GM12878 (cell line): ENCODE results near the gene SRF. TPM values are rescaled to one million over a fixed set of nuclear protein-coding genes. Genes with fewer than 3 reads are reported as not detected.

ENCODE experiments used
- ATAC-seq: fragments of 200-7000 bp; cut with Tn5 transposase; 3 replicates; pipeline ENCODE4 v1.9.1; 2020; ENCODE audit warnings: mild to moderate bottlenecking, moderate library complexity
- BruUV-seq: library from RNA; stranded (reverse); fragments of 400-500 nt; replicated peaks from 2 replicates; lab custom pipeline; 2021; lab: Mats Ljungman, UMichigan
- CTCF ChIA-PET: fragments of 300-600 bp; sonication (Branson Sonifier 250); formaldehyde crosslinking; extraction: SDS; loops from one replicate; lab custom pipeline; 2021; ENCODE audit warnings: inconsistent platforms; lab: Yijun Ruan, JAX
- POLR2A ChIA-PET: fragments of 350-600 bp; formaldehyde crosslinking; extraction: SDS; loops from one replicate; lab custom pipeline; 2021; ENCODE audit warnings: inconsistent platforms; lab: Charles Lee
- RAD21 ChIA-PET: fragments of 300-600 bp; sonication (Branson Sonifier 250); formaldehyde crosslinking; loops from one replicate; lab custom pipeline; 2023; ENCODE audit warnings: antibody characterized with exemption; ENCODE audit not compliant: unreplicated experiment; lab: Charles Lee
- SMC1A ChIA-PET: fragments of 300-600 bp; sonication (Branson Sonifier 250); formaldehyde crosslinking; loops from one replicate; lab custom pipeline; 2023; ENCODE audit not compliant: unreplicated experiment, uncharacterized antibody; lab: Charles Lee
- DNase-seq: peaks from one replicate; pipeline ENCODE4 v3.0.0-alpha.2; 2011; ENCODE audit warnings: low read depth, low spot score
- FAIRE-seq: peaks from 3 replicates; lab custom pipeline; 2011; peaks lifted over from hg19 to GRCh38; lab: Jason Lieb, UNC
- H2AFZ ChIP-seq: 2 replicates; pipeline ENCODE4 v1.6.0; 2011; ENCODE audit warnings: low read depth, low read length, control low read depth; ENCODE audit not compliant: control insufficient read depth
- H3K27ac ChIP-seq: 2 replicates; pipeline ENCODE4 v1.5.1; 2011; ENCODE audit warnings: control low read depth; ENCODE audit not compliant: control insufficient read depth, insufficient read depth
- H3K27me3 ChIP-seq, 2 experiments: replicated peaks in 1 of 2; 2 replicates each; pipeline versions ENCODE4 v1.6.0 to v1.6.1; 2011; ENCODE audit warnings: low read length in 1 of 2; ENCODE audit not compliant: control insufficient read depth in 2 of 2, insufficient read depth in 2 of 2
- H3K36me3 ChIP-seq, 2 experiments: 2 replicates each; pipeline ENCODE4 v1.5.1; 2011; ENCODE audit warnings: low read length in 1 of 2; ENCODE audit not compliant: control insufficient read depth in 2 of 2, insufficient read depth in 2 of 2
- H3K4me1 ChIP-seq: 2 replicates; pipeline ENCODE4 v1.6.1; 2011; ENCODE audit warnings: mild to moderate bottlenecking, low read length, moderate library complexity, mixed read lengths; ENCODE audit not compliant: control insufficient read depth, insufficient read depth
- H3K4me2 ChIP-seq: 2 replicates; pipeline ENCODE4 v1.6.0; 2011; ENCODE audit warnings: control low read depth; ENCODE audit not compliant: control insufficient read depth, insufficient read depth
- H3K4me3 ChIP-seq: fragments of 200-600 bp; sonication (generic); 2 replicates; pipeline ENCODE4 v1.5.1; 2016
- H3K79me2 ChIP-seq: 2 replicates; pipeline ENCODE4 v1.6.0; 2011; ENCODE audit warnings: low read length; ENCODE audit not compliant: control insufficient read depth, insufficient read depth
- H3K9ac ChIP-seq: 2 replicates; pipeline ENCODE4 v1.8.0; 2011; ENCODE audit warnings: low read length, control low read depth, mixed read lengths; ENCODE audit not compliant: control insufficient read depth, insufficient read depth
- H3K9me3 ChIP-seq: replicated peaks from 3 replicates; pipeline ENCODE4 v1.5.1; 2011; ENCODE audit warnings: mild to moderate bottlenecking, low read length; ENCODE audit not compliant: control insufficient read depth, insufficient read depth
- H4K20me1 ChIP-seq: 2 replicates; pipeline ENCODE4 v1.6.0; 2011; ENCODE audit not compliant: control insufficient read depth, insufficient read depth
- CHD1 ChIP-seq: IDR thresholded peaks from 2 replicates; pipeline ENCODE4 v1.6.1; 2012; ENCODE audit warnings: low read depth, low read length, improper control_type of control experiment
- FOXK2 ChIP-seq: fragments of 450-650 bp; IDR thresholded peaks from 2 replicates; pipeline ENCODE4 v1.6.1; 2017; ENCODE audit warnings: mild to moderate bottlenecking, moderate library complexity
- MXI1 ChIP-seq: fragments of 150-350 bp; IDR thresholded peaks from 2 replicates; pipeline ENCODE4 v1.6.1; 2011; ENCODE audit warnings: low read depth, mild to moderate bottlenecking, inconsistent platforms, low read length, improper control_type of control experiment
- PML ChIP-seq: IDR thresholded peaks from 2 replicates; pipeline ENCODE4 v1.6.1; 2012; ENCODE audit warnings: low read length, inconsistent platforms
- POLR2AphosphoS2 ChIP-seq: IDR thresholded peaks from 2 replicates; pipeline ENCODE4 v1.6.1; 2011; ENCODE audit warnings: low read depth, mild to moderate bottlenecking, low read length, improper control_type of control experiment, moderate library complexity
- RELA ChIP-seq: fragments of 450-650 bp; IDR thresholded peaks from 2 replicates; pipeline ENCODE4 v1.8.0; 2014; ENCODE audit warnings: borderline replicate concordance; ENCODE audit not compliant: partially characterized antibody
- RELB ChIP-seq: fragments of 450-650 bp; IDR thresholded peaks from 2 replicates; pipeline ENCODE4 v1.6.1; 2017; ENCODE audit warnings: low read depth, mild to moderate bottlenecking, moderate library complexity
- STAT3 ChIP-seq: IDR thresholded peaks from 2 replicates; pipeline ENCODE4 v1.6.1; 2011; ENCODE audit warnings: low read depth, low read length, improper control_type of control experiment
- ZBTB33 ChIP-seq: fragments of 450-650 bp; IDR thresholded peaks from 2 replicates; pipeline ENCODE4 v1.6.1; 2017; ENCODE audit warnings: mild to moderate bottlenecking
- ZNF217 ChIP-seq: fragments of 450-650 bp; IDR thresholded peaks from 2 replicates; pipeline ENCODE4 v1.6.1; 2017; ENCODE audit warnings: antibody characterized with exemption, mild to moderate bottlenecking
- ZNF24 ChIP-seq: fragments of 450-650 bp; IDR thresholded peaks from 2 replicates; pipeline ENCODE4 v1.6.1; 2017; ENCODE audit warnings: antibody characterized with exemption, mild to moderate bottlenecking
- WGBS: methylation state at CpG from one replicate; pipeline ENCODE4 v1.1.6; 2016; ENCODE audit warnings: low lambda C conversion rate; ENCODE audit not compliant: insufficient replicate concordance, insufficient coverage; ENCODE audit errors: missing lambda C conversion rate; 5-methylcytosine and 5-hydroxymethylcytosine counted together
- in situ Hi-C: fragments of 300-500 bp; cut with MboI; formaldehyde crosslinking; loops from 9 replicates; pipeline ENCODE4 v1.14.3; 2018; ENCODE audit warnings: mixed read lengths
- intact Hi-C: fragments of 100-400 bp; cut with micrococcal nuclease; formaldehyde crosslinking; loops from one replicate; pipeline ENCODE4 v1.14.2; 2022; ENCODE audit not compliant: unreplicated experiment
- polyA plus RNA-seq, 11 experiments: library from polyadenylated mRNA; depleted of rRNA in 4 of 11; unstranded in 6 of 11; stranded (reverse) in 5 of 11; fragments of >200 nt; fragmentation: Nextera tagmentation in 4 of 11; fragmentation: Illumina TruSeq in 1 of 11; extraction: Ambion mirVana in 4 of 11; extraction: Trizol in 1 of 11; gene quantifications; 1 replicate in 1 of 11; 2 replicates in 10 of 11; pipeline versions ENCODE4 v1.2.1 to v1.2.3, GENCODE V29; 2011 to 2016; ENCODE audit warnings: inconsistent platforms in 2 of 11, missing spikeins in 2 of 11, low read depth in 1 of 11
- total RNA-seq, 4 experiments: library from RNA; depleted of rRNA in 3 of 4; stranded (reverse); fragments of >200 nt in 3 of 4; fragmentation: Illumina TruSeq in 1 of 4; extraction: Trizol in 1 of 4; gene quantifications; 2 replicates each; pipeline versions ENCODE4 v1.2.1 to v1.2.3, GENCODE V29; 2013 to 2021
- TF ChIP-seq, protein P1 (sequence below): IDR thresholded peaks from 2 replicates; pipeline ENCODE4 v1.6.1; 2011; ENCODE audit warnings: mild to moderate bottlenecking, low read depth, low read length, moderate library complexity; ENCODE audit not compliant: insufficient replicate concordance

Gene SRF
- total and polyA plus RNA-seq, 10 of the 15 experiments (the other 5 are each of a cell fraction or from before 2014, with no cell fraction given), result 2.3 to 56.3 (median 28.2) TPM

DNA sequence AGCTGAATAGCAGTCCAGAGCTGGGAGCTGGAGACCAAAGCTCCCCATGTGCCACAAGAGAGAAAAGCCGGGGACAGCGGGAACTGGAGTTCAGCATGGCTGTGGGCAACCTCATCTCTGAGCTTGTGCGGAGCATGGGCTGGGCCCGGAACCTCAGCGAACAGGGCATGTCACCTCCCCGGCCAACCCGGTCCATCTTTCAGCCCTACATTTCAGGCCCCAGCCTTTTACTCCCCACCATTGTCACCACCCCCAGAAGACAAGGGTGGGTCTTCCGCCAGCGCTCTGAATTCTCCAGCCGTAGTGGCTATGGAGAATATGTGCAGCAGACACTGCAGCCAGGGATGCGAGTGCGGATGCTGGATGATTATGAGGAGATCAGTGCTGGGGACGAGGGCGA, 14.9 kb downstream of the SRF start:
- no peaks in the 10 kb centered on the region for H4K20me1 ChIP-seq
- no peak for FAIRE-seq
- 99% methylated on average over 14 of the region's 14 CpGs for WGBS
- H3K4me2 ChIP-seq, result no peak overlapping the region
- H3K9ac ChIP-seq, result no peak overlapping the region
- DNase-seq, result no peak
- SMC1A ChIA-PET, result no interaction called here
- BruUV-seq, result no TSS peak
- in situ Hi-C loops, result no loop called here
- no peak for TF ChIP-seq MXI1
- TF ChIP-seq STAT3, result no peak
- TF ChIP-seq CHD1, result no peak
- TF ChIP-seq POLR2AphosphoS2, result no peak
- TF ChIP-seq FOXK2, result no peak
- no peak for TF ChIP-seq ZNF217
- TF ChIP-seq, protein P1, sequence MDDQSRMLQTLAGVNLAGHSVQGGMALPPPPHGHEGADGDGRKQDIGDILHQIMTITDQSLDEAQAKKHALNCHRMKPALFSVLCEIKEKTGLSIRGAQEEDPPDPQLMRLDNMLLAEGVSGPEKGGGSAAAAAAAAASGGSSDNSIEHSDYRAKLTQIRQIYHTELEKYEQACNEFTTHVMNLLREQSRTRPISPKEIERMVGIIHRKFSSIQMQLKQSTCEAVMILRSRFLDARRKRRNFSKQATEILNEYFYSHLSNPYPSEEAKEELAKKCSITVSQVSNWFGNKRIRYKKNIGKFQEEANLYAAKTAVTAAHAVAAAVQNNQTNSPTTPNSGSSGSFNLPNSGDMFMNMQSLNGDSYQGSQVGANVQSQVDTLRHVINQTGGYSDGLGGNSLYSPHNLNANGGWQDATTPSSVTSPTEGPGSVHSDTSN, result no peak
- TF ChIP-seq RELB, result no peak
- no peak for TF ChIP-seq PML
- TF ChIP-seq ZNF24, result no peak
- no peak for TF ChIP-seq RELA
- TF ChIP-seq ZBTB33, result no peak
- TF ChIP-seq, all 136 proteins: peak for 0
- no peak overlapping the region for H3K27ac ChIP-seq
- ChIA-PET RAD21 (no interaction called here), POLR2A (interaction anchor here (0.6 kb wide), 1 partner anchor 37 kb away, joined by 7 read pairs; no protein-coding TSS in a partner anchor), CTCF (no interaction called here)
- H3K36me3 ChIP-seq, result peaks cover 0 to 6% of the 10 kb centered on the region in 2 experiments; a peak in 3 of 4 replicates
- no peak overlapping the region for H2AFZ ChIP-seq
- peaks cover 13% of the 10 kb centered on the region for H3K4me1 ChIP-seq
- no peaks in the 10 kb centered on the region for H3K27me3 ChIP-seq
- intact Hi-C loops, result no loop called here
- no peaks in the 10 kb centered on the region; the same call in 2 of the 3 replicates for H3K9me3 ChIP-seq
- H3K4me3 ChIP-seq, result no peak overlapping the region
- ATAC-seq, result no peak
- H3K79me2 ChIP-seq, result peaks cover 11% of the 10 kb centered on the region
